Measurements from ENCODE around the gene ANP32E. TPM values are rescaled to one million over a fixed set of nuclear protein-coding genes. Genes with fewer than 3 reads are reported as not detected.
A peak's percentile ranks its signal among the peaks of the same experiment; 100 is the strongest.

The ANP32E gene
- 10 to 100 TPM; 23.7 to 58.2 (median 41.6) TPM for total RNA-seq
- 10 to 100 TPM; 17.3 to 40.0 TPM for polyA plus RNA-seq
- long read RNA-seq, donor 1, transcript ANP32E-208 (7 exons, 3,451 nt), result major isoform, 23 of 31 reads
- long read RNA-seq, donor 1, partial matches to known transcripts, result 4 of 31 reads
- long read RNA-seq, donor 1, other reads (novel, unspliced or antisense), result 3 of 31 reads
- long read RNA-seq, donor 2, transcript ANP32E-208 (7 exons, 3,451 nt), result major isoform, 38 of 61 reads
- long read RNA-seq, donor 2, partial matches to known transcripts, result 6 of 61 reads
- long read RNA-seq, donor 2, other reads (novel, unspliced or antisense), result 17 of 61 reads
- long read RNA-seq, donor 3, transcript ANP32E-208 (7 exons, 3,451 nt), result major isoform, 47 of 78 reads
- long read RNA-seq, donor 3, partial matches to known transcripts, result 3 of 78 reads
- long read RNA-seq, donor 3, other reads (novel, unspliced or antisense), result 26 of 78 reads

- peak; percentile 95 to 98 (median 97) for ATAC-seq
- no peaks in the 10 kb centered on the region for H3K9me3 ChIP-seq
- intact Hi-C loops (cut with DNase I), result loop anchor here in 2 of 10 donors (2.0 to 5.0 kb wide), 2 partner anchors 21 to 36 kb away; partner anchors contain the start of gene C1orf54 (in 1 of the 2)
- H3K36me3 ChIP-seq, result peaks cover 0 to 7% (median 0%) of the 10 kb centered on the region in 9 donors
- H3K27me3 ChIP-seq, result no peaks in the 10 kb centered on the region
- H3K4me1 ChIP-seq, result peaks cover 0 to 20% (median 15%) of the 10 kb centered on the region in 9 donors
- H3K27ac ChIP-seq, result peak within 1 kb of the TSS; percentile 87 to 100 (median 98)
- peak within 1 kb of the TSS; percentile 80 to 97 (median 90) for H3K4me3 ChIP-seq
- DNase-seq, result peak; percentile 91 to 97
- TF ChIP-seq, protein P1, sequence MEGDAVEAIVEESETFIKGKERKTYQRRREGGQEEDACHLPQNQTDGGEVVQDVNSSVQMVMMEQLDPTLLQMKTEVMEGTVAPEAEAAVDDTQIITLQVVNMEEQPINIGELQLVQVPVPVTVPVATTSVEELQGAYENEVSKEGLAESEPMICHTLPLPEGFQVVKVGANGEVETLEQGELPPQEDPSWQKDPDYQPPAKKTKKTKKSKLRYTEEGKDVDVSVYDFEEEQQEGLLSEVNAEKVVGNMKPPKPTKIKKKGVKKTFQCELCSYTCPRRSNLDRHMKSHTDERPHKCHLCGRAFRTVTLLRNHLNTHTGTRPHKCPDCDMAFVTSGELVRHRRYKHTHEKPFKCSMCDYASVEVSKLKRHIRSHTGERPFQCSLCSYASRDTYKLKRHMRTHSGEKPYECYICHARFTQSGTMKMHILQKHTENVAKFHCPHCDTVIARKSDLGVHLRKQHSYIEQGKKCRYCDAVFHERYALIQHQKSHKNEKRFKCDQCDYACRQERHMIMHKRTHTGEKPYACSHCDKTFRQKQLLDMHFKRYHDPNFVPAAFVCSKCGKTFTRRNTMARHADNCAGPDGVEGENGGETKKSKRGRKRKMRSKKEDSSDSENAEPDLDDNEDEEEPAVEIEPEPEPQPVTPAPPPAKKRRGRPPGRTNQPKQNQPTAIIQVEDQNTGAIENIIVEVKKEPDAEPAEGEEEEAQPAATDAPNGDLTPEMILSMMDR (IDR thresholded peaks at IDR 0.05), result peak in 2 of 9 donors; percentile 7 to 25
- 0% methylated on average over 33 of the region's 33 CpGs for WGBS, 2 donors
Measured at GRCh38 chr1:150235852-150236613, at the start of gene ANP32E. Gene ANP32E (minus strand): TSS chr1:150236112. CDS start chr1:150235786, 326 bp downstream.

- WGBS, 2 donors, result 81 to 82% methylated on average over 12 of the region's 12 CpGs
- Histone ChIP-seq H3K4me1 (peaks cover 0 to 32% (median 24%) of the 10 kb centered on the region in 9 donors), H3K36me3 (peaks cover 0 to 75% (median 18%) of the 10 kb centered on the region in 9 donors), H3K27ac (peak overlapping the region in 8 of 10 donors; percentile 72 to 93 (median 91)), H3K9me3 (no peaks in the 10 kb centered on the region), H3K27me3 (peaks cover 0 to 11% (median 0%) of the 10 kb centered on the region in 7 donors), H3K4me3 (peak overlapping the region in 8 of 10 donors; percentile 43 to 76 (median 64))
- intact Hi-C loops (cut with DNase I), result loop anchor here in 1 of 10 donors (10.0 kb wide), 1 partner anchor 262 kb away; the partner anchor contains the start of gene ADAMTSL4
- DNase-seq, result no peak
- TF ChIP-seq, protein P1 (IDR thresholded peaks at IDR 0.05), result no peak
- ATAC-seq, result no peak
Measured at GRCh38 chr1:150283260-150283659, 47.3 kb upstream of the ANP32E start.

- intact Hi-C loops (cut with DNase I), result loop anchor here in 1 of 10 donors (10.0 kb wide), 1 partner anchor 262 kb away; the partner anchor contains the start of gene ADAMTSL4
- peak in 7 of 8 donors; percentile 3 to 54 (median 14) for ATAC-seq
Measured at GRCh38 chr1:150282558-150282958, 46.6 kb upstream of the ANP32E start.

More at GRCh38 chr1:150282558-150282958, 46.6 kb upstream of the ANP32E start:
- Histone ChIP-seq H3K36me3 (peaks cover 0 to 76% (median 21%) of the 10 kb centered on the region in 9 donors), H3K27ac (peak overlapping the region; percentile 66 to 93 (median 91)), H3K4me3 (peak overlapping the region; percentile 29 to 76 (median 59)), H3K4me1 (peaks cover 0 to 32% (median 24%) of the 10 kb centered on the region in 9 donors), H3K9me3 (no peaks in the 10 kb centered on the region), H3K27me3 (peaks cover 0 to 11% (median 0%) of the 10 kb centered on the region in 7 donors)
- DNase-seq, result peak in 1 of 2 donors; percentile 37
- TF ChIP-seq, protein P1 (IDR thresholded peaks at IDR 0.05), result no peak
- WGBS, 2 donors, result 3% methylated on average over 21 of the region's 21 CpGs

Measured in heart right ventricle (tissue), 16 donors.